Measurements from ENCODE around the gene SLC45A1.

Gene SLC45A1

GRCh38 chr1:8352886-8353785 lies 35.2 kb downstream of the SLC45A1 start:
- DNase-seq (ENCODE audit: low spot score): no peak

GRCh38 chr1:8354038-8354437 lies 36.1 kb downstream of the SLC45A1 start:
- DNase-seq (ENCODE audit: low spot score): no peak

GRCh38 chr1:8355439-8356255 lies 37.7 kb downstream of the SLC45A1 start:
- DNase-seq (ENCODE audit: low spot score): no peak

GRCh38 chr1:8356256-8357209 lies 38.6 kb downstream of the SLC45A1 start:
- no peak for DNase-seq (ENCODE audit: low spot score)

- DNase-seq (ENCODE audit: low spot score): no peak
Measured at GRCh38 chr1:8357329-8358101, 39.6 kb downstream of the SLC45A1 start.

- no peak for DNase-seq (ENCODE audit: low spot score)
Measured at GRCh38 chr1:8358241-8358896, 40.5 kb downstream of the SLC45A1 start.

GRCh38 chr1:8358897-8359616 lies 41.1 kb downstream of the SLC45A1 start:
- DNase-seq (ENCODE audit: low spot score): no peak

- no peak for DNase-seq (ENCODE audit: low spot score)
Measured at GRCh38 chr1:8359617-8360481, 41.9 kb downstream of the SLC45A1 start.

GRCh38 chr1:8360493-8361197 lies 42.7 kb downstream of the SLC45A1 start:
- DNase-seq (ENCODE audit: low spot score): no peak

GRCh38 chr1:8361198-8361849 lies 43.4 kb downstream of the SLC45A1 start:
- no peak for DNase-seq (ENCODE audit: low spot score)

- DNase-seq (ENCODE audit: low spot score): no peak
Measured at GRCh38 chr1:8362701-8363101, 44.8 kb downstream of the SLC45A1 start.

- no peak for DNase-seq (ENCODE audit: low spot score)
Measured at GRCh38 chr1:8363186-8363766, 45.4 kb downstream of the SLC45A1 start.

GRCh38 chr1:8363767-8364301 lies 45.9 kb downstream of the SLC45A1 start:
- no peak for DNase-seq (ENCODE audit: low spot score)

GRCh38 chr1:8364528-8365442 lies 46.9 kb downstream of the SLC45A1 start:
- no peak for DNase-seq (ENCODE audit: low spot score)

- no peak for DNase-seq (ENCODE audit: low spot score)
Measured at GRCh38 chr1:8365661-8366362, 47.9 kb downstream of the SLC45A1 start.

Data from AG20443 (cell line).